ENCODE measurements around the gene IL10. TPM values are rescaled to one million over a fixed set of nuclear protein-coding genes. Genes with fewer than 3 reads are reported as not detected.

Gene IL10
- total RNA-seq, 1 experiment from 2014 or later = not detected

- intact Hi-C loops (cut with micrococcal nuclease; ENCODE audit: unreplicated experiment) = loop anchor here (10.0 kb wide), 1 partner anchor 342 kb away; no protein-coding TSS in a partner anchor
- H3K27me3 Mint-ChIP-seq (ENCODE audit: unreplicated experiment) = no peaks in the 10 kb centered on the region
- H3K4me1 Mint-ChIP-seq (ENCODE audit: low read depth, unreplicated experiment) = no peaks in the 10 kb centered on the region
Observed at GRCh38 chr1:206732508-206732907, 39.8 kb downstream of the IL10 start.

GRCh38 chr1:206729507-206729906 lies 42.8 kb downstream of the IL10 start:
- CTCF ChIA-PET = interaction anchor here (0.7 kb wide), 1 partner anchor 92 kb away, joined by 3 read pairs; no protein-coding TSS in a partner anchor
- Mint-ChIP-seq H3K4me1 (ENCODE audit: low read depth, unreplicated experiment) (peaks cover 17% of the 10 kb centered on the region), H3K9me3 (ENCODE audit: low read depth, unreplicated experiment) (no peaks in the 10 kb centered on the region), H3K36me3 (ENCODE audit: insufficient read depth, unreplicated experiment) (peaks cover 33% of the 10 kb centered on the region), H3K27me3 (ENCODE audit: unreplicated experiment) (no peaks in the 10 kb centered on the region), H3K27ac (ENCODE audit: unreplicated experiment) (peak overlapping the region; percentile 47), H3K4me3 (ENCODE audit: low read depth, unreplicated experiment) (no peak overlapping the region)
- no TSS peak for BruUV-seq (replicated peaks)
- intact Hi-C loops (cut with micrococcal nuclease; ENCODE audit: unreplicated experiment) = no loop called here
- DNase-seq = no peak
- TF ChIP-seq CTCF (IDR thresholded peaks at IDR 0.05; ENCODE audit: unreplicated experiment) = no peak

More at GRCh38 chr1:206732508-206732907, 39.8 kb downstream of the IL10 start:
- Mint-ChIP-seq H3K27ac (ENCODE audit: unreplicated experiment) (no peak overlapping the region), H3K9me3 (ENCODE audit: low read depth, unreplicated experiment) (no peaks in the 10 kb centered on the region), H3K36me3 (ENCODE audit: insufficient read depth, unreplicated experiment) (peaks cover 33% of the 10 kb centered on the region), H3K4me3 (ENCODE audit: low read depth, unreplicated experiment) (no peak overlapping the region)
- no TSS peak for BruUV-seq (replicated peaks)
- TF ChIP-seq CTCF (IDR thresholded peaks at IDR 0.05; ENCODE audit: unreplicated experiment) = no peak
- CTCF ChIA-PET = no interaction called here
- no peak for DNase-seq

GRCh38 chr1:206729050-206729449 lies 43.2 kb downstream of the IL10 start:
- no peak for TF ChIP-seq CTCF (IDR thresholded peaks at IDR 0.05; ENCODE audit: unreplicated experiment)
- intact Hi-C loops (cut with micrococcal nuclease; ENCODE audit: unreplicated experiment) = no loop called here
- BruUV-seq (replicated peaks) = no TSS peak

GRCh38 chr1:206728697-206728987 lies 43.7 kb downstream of the IL10 start:
- BruUV-seq (replicated peaks) = no TSS peak

More at GRCh38 chr1:206729050-206729449, 43.2 kb downstream of the IL10 start:
- Mint-ChIP-seq H3K9me3 (ENCODE audit: low read depth, unreplicated experiment) (no peaks in the 10 kb centered on the region), H3K36me3 (ENCODE audit: insufficient read depth, unreplicated experiment) (peaks cover 29% of the 10 kb centered on the region), H3K4me3 (ENCODE audit: low read depth, unreplicated experiment) (no peak overlapping the region), H3K27me3 (ENCODE audit: unreplicated experiment) (no peaks in the 10 kb centered on the region), H3K4me1 (ENCODE audit: low read depth, unreplicated experiment) (peaks cover 21% of the 10 kb centered on the region), H3K27ac (ENCODE audit: unreplicated experiment) (no peak overlapping the region)
- DNase-seq = no peak
- CTCF ChIA-PET = interaction anchor here (0.6 to 0.7 kb wide), 2 partner anchors 9 to 92 kb away, joined by 3 read pairs; no protein-coding TSS in a partner anchor

More at GRCh38 chr1:206728697-206728987, 43.7 kb downstream of the IL10 start:
- peaks cover 29% of the 10 kb centered on the region for H3K36me3 Mint-ChIP-seq (ENCODE audit: insufficient read depth, unreplicated experiment)
- DNase-seq = no peak
- H3K27me3 Mint-ChIP-seq (ENCODE audit: unreplicated experiment) = no peaks in the 10 kb centered on the region
- no peaks in the 10 kb centered on the region for H3K9me3 Mint-ChIP-seq (ENCODE audit: low read depth, unreplicated experiment)
- intact Hi-C loops (cut with micrococcal nuclease; ENCODE audit: unreplicated experiment) = no loop called here
- TF ChIP-seq CTCF (IDR thresholded peaks at IDR 0.05; ENCODE audit: unreplicated experiment) = no peak
- no peak overlapping the region for H3K4me3 Mint-ChIP-seq (ENCODE audit: low read depth, unreplicated experiment)
- CTCF ChIA-PET = interaction anchor here (0.6 to 0.7 kb wide), 3 partner anchors 10 to 254 kb away, joined by 3 read pairs; no protein-coding TSS in a partner anchor
- H3K4me1 Mint-ChIP-seq (ENCODE audit: low read depth, unreplicated experiment) = peaks cover 25% of the 10 kb centered on the region
- no peak overlapping the region for H3K27ac Mint-ChIP-seq (ENCODE audit: unreplicated experiment)
